ENCODE measurements around the gene JAKMIP1.

Gene JAKMIP1

GRCh38 chr4:6065934-6066590 lies 134.3 kb downstream of the JAKMIP1 start:
- Mint-ChIP-seq H3K27ac (no peak overlapping the region), H3K27me3 (peaks cover 3% of the 10 kb centered on the region), H3K4me3 (no peak overlapping the region), H3K4me1 (no peaks in the 10 kb centered on the region), H3K36me3 (ENCODE audit: low read depth) (peaks cover 2% of the 10 kb centered on the region), H3K9me3 (no peaks in the 10 kb centered on the region)
- ATAC-seq: no peak
- DNase-seq: no peak

GRCh38 chr4:6065166-6065565 lies 135.2 kb downstream of the JAKMIP1 start:
- Mint-ChIP-seq H3K27ac (no peak overlapping the region), H3K27me3 (peaks cover 3% of the 10 kb centered on the region), H3K4me3 (no peak overlapping the region), H3K9me3 (peaks cover 3% of the 10 kb centered on the region), H3K36me3 (ENCODE audit: low read depth) (peaks cover 10% of the 10 kb centered on the region), H3K4me1 (no peaks in the 10 kb centered on the region)
- DNase-seq (no peak), ATAC-seq (no peak)

- H3K27ac Mint-ChIP-seq: no peak overlapping the region
- peaks cover 12% of the 10 kb centered on the region for H3K36me3 Mint-ChIP-seq (ENCODE audit: low read depth)
- ATAC-seq (no peak), DNase-seq (no peak)
- peaks cover 3% of the 10 kb centered on the region for H3K27me3 Mint-ChIP-seq
- no peak overlapping the region for H3K4me3 Mint-ChIP-seq
- no peaks in the 10 kb centered on the region for H3K4me1 Mint-ChIP-seq
- peaks cover 4% of the 10 kb centered on the region for H3K9me3 Mint-ChIP-seq
Measured at GRCh38 chr4:6064383-6064782, 136.0 kb downstream of the JAKMIP1 start.

GRCh38 chr4:6063684-6064083 lies 136.7 kb downstream of the JAKMIP1 start:
- ATAC-seq: no peak

GRCh38 chr4:6062133-6062532 lies 138.2 kb downstream of the JAKMIP1 start:
- ATAC-seq (no peak), DNase-seq (no peak)
- no peak overlapping the region for H3K27ac Mint-ChIP-seq
- peaks cover 13% of the 10 kb centered on the region for H3K9me3 Mint-ChIP-seq
- H3K4me3 Mint-ChIP-seq: no peak overlapping the region
- H3K36me3 Mint-ChIP-seq (ENCODE audit: low read depth): peaks cover 16% of the 10 kb centered on the region
- H3K27me3 Mint-ChIP-seq: no peaks in the 10 kb centered on the region
- no peaks in the 10 kb centered on the region for H3K4me1 Mint-ChIP-seq

More at GRCh38 chr4:6063684-6064083, 136.7 kb downstream of the JAKMIP1 start:
- no peak for DNase-seq
- Mint-ChIP-seq H3K9me3 (peaks cover 8% of the 10 kb centered on the region), H3K4me1 (no peaks in the 10 kb centered on the region), H3K27me3 (no peaks in the 10 kb centered on the region), H3K27ac (no peak overlapping the region), H3K36me3 (ENCODE audit: low read depth) (peaks cover 12% of the 10 kb centered on the region), H3K4me3 (no peak overlapping the region)

GRCh38 chr4:6059375-6059805 lies 141.0 kb downstream of the JAKMIP1 start:
- no peaks in the 10 kb centered on the region for H3K4me1 Mint-ChIP-seq
- ATAC-seq (no peak), DNase-seq (no peak)
- H3K27ac Mint-ChIP-seq: no peak overlapping the region
- H3K9me3 Mint-ChIP-seq: peaks cover 17% of the 10 kb centered on the region
- H3K27me3 Mint-ChIP-seq: no peaks in the 10 kb centered on the region
- no peak overlapping the region for H3K4me3 Mint-ChIP-seq
- peaks cover 17% of the 10 kb centered on the region for H3K36me3 Mint-ChIP-seq (ENCODE audit: low read depth)

- Mint-ChIP-seq H3K36me3 (ENCODE audit: low read depth) (peaks cover 17% of the 10 kb centered on the region), H3K4me1 (no peaks in the 10 kb centered on the region), H3K4me3 (no peak overlapping the region), H3K9me3 (peaks cover 17% of the 10 kb centered on the region), H3K27ac (no peak overlapping the region), H3K27me3 (no peaks in the 10 kb centered on the region)
- DNase-seq (no peak), ATAC-seq (no peak)
Measured at GRCh38 chr4:6058531-6059374, 141.6 kb downstream of the JAKMIP1 start.

GRCh38 chr4:6056976-6057766 lies 143.2 kb downstream of the JAKMIP1 start:
- H3K27ac Mint-ChIP-seq: no peak overlapping the region
- H3K4me1 Mint-ChIP-seq: no peaks in the 10 kb centered on the region
- H3K9me3 Mint-ChIP-seq: peaks cover 17% of the 10 kb centered on the region
- H3K36me3 Mint-ChIP-seq (ENCODE audit: low read depth): peaks cover 17% of the 10 kb centered on the region
- H3K27me3 Mint-ChIP-seq: no peaks in the 10 kb centered on the region
- no peak for ATAC-seq
- DNase-seq: no peak
- H3K4me3 Mint-ChIP-seq: no peak overlapping the region

- Mint-ChIP-seq H3K4me1 (no peaks in the 10 kb centered on the region), H3K36me3 (ENCODE audit: low read depth) (peaks cover 10% of the 10 kb centered on the region), H3K27me3 (no peaks in the 10 kb centered on the region), H3K27ac (no peak overlapping the region), H3K9me3 (peaks cover 17% of the 10 kb centered on the region), H3K4me3 (no peak overlapping the region)
- ATAC-seq (no peak), DNase-seq (no peak)
Measured at GRCh38 chr4:6055436-6055835, 144.9 kb downstream of the JAKMIP1 start.

GRCh38 chr4:6055030-6055429 lies 145.3 kb downstream of the JAKMIP1 start:
- no peak for DNase-seq
- H3K36me3 Mint-ChIP-seq (ENCODE audit: low read depth): peaks cover 6% of the 10 kb centered on the region
- H3K4me3 Mint-ChIP-seq: no peak overlapping the region
- H3K27me3 Mint-ChIP-seq: no peaks in the 10 kb centered on the region
- H3K27ac Mint-ChIP-seq: no peak overlapping the region
- no peaks in the 10 kb centered on the region for H3K4me1 Mint-ChIP-seq
- peaks cover 13% of the 10 kb centered on the region for H3K9me3 Mint-ChIP-seq
- ATAC-seq: no peak

- no peaks in the 10 kb centered on the region for H3K4me1 Mint-ChIP-seq
- H3K27ac Mint-ChIP-seq: no peak overlapping the region
- no peaks in the 10 kb centered on the region for H3K27me3 Mint-ChIP-seq
- DNase-seq (no peak), ATAC-seq (no peak)
- peaks cover 13% of the 10 kb centered on the region for H3K9me3 Mint-ChIP-seq
- H3K4me3 Mint-ChIP-seq: no peak overlapping the region
- H3K36me3 Mint-ChIP-seq (ENCODE audit: low read depth): peaks cover 5% of the 10 kb centered on the region
Measured at GRCh38 chr4:6054162-6054922, 146.0 kb downstream of the JAKMIP1 start.

GRCh38 chr4:6052679-6053078 lies 147.7 kb downstream of the JAKMIP1 start:
- Mint-ChIP-seq H3K4me3 (no peak overlapping the region), H3K9me3 (peaks cover 4% of the 10 kb centered on the region), H3K27me3 (no peaks in the 10 kb centered on the region), H3K4me1 (no peaks in the 10 kb centered on the region), H3K27ac (no peak overlapping the region), H3K36me3 (ENCODE audit: low read depth) (peaks cover 1% of the 10 kb centered on the region)
- no peak for ATAC-seq
- DNase-seq: no peak

GRCh38 chr4:6050551-6050950 lies 149.8 kb downstream of the JAKMIP1 start:
- no peaks in the 10 kb centered on the region for H3K36me3 Mint-ChIP-seq (ENCODE audit: low read depth)
- H3K27me3 Mint-ChIP-seq: no peaks in the 10 kb centered on the region
- no peaks in the 10 kb centered on the region for H3K9me3 Mint-ChIP-seq
- no peak overlapping the region for H3K27ac Mint-ChIP-seq
- DNase-seq (no peak), ATAC-seq (no peak)
- no peaks in the 10 kb centered on the region for H3K4me1 Mint-ChIP-seq
- H3K4me3 Mint-ChIP-seq: no peak overlapping the region

- no peaks in the 10 kb centered on the region for H3K4me1 Mint-ChIP-seq
- DNase-seq: no peak
- H3K27me3 Mint-ChIP-seq: peaks cover 3% of the 10 kb centered on the region
- no peaks in the 10 kb centered on the region for H3K36me3 Mint-ChIP-seq (ENCODE audit: low read depth)
- H3K4me3 Mint-ChIP-seq: no peak overlapping the region
- H3K27ac Mint-ChIP-seq: no peak overlapping the region
- H3K9me3 Mint-ChIP-seq: no peaks in the 10 kb centered on the region
- ATAC-seq: no peak
Measured at GRCh38 chr4:6049985-6050384, 150.4 kb downstream of the JAKMIP1 start.
